ENCODE measurements around the gene CATSPER1. TPM values are rescaled to one million over a fixed set of nuclear protein-coding genes. Genes with fewer than 3 reads are reported as not detected.

Gene CATSPER1
- polyA plus RNA-seq, 1 of the 3 experiments (the other 2 are of a cell fraction) = 2.2 TPM

DNA sequence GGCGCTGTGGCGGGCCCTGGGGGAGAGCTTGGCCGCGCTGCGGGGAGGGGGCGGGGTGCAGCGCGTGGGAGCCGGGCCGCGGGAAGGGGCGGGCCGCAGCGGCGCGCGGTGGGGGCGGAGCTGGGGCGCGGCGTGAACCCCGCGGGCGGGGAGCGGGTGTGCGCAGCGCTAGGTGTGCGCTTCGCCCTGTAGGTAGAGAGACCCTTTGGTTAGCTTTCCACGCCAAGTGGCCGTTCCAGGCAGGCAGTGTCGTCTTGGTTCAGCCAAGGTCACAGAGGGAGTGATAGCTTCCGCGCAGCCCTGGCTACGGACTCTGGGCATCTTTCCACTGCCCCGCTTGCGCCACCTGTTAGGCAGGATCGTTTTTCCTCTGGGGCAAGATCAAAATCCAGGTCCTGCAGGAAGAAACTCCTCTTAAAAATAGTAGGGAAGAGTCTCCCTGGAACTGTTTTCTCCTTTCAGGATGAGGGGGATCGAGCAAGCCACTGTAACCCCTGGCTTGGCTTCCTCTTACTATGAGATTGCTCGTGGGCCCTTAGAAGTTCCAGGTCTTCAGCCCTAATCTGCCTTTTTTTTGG lies 23.5 kb downstream of the CATSPER1 start:
- H3F3A ChIP-seq (replicated peaks; ENCODE audit: insufficient read depth) = peaks cover 39% of the 10 kb centered on the region
- ChIA-PET POLR2A (interaction anchor here (0.5 to 2.0 kb wide), 6 partner anchors 36 to 143 kb away, joined by 5 to 11 read pairs (median 6); partner anchors contain the start of genes FIBP, MUS81, SART1 and SF3B2), CTCF (interaction anchor here (0.8 to 1.9 kb wide), 10 partner anchors 10 to 299 kb away, joined by 3 to 14 read pairs (median 4); no protein-coding TSS in a partner anchor)
- peaks cover 66% of the 10 kb centered on the region for H3K79me2 ChIP-seq (ENCODE audit: insufficient read depth)
- H3K9ac ChIP-seq = peak overlapping the region; percentile 95
- DNase-seq = no peak
- H3K27ac ChIP-seq (ENCODE audit: low read depth in 2 of 2, low read length in 1 of 2) = peak overlapping the region; percentile 98
- H2AFZ ChIP-seq (ENCODE audit: low read depth) = peak overlapping the region; percentile 84
- H3K9me3 ChIP-seq = no peaks in the 10 kb centered on the region
- H3K9me2 ChIP-seq = no peaks in the 10 kb centered on the region
- H3K36me3 ChIP-seq (replicated peaks in 1 of 2; ENCODE audit: control insufficient read depth in 1 of 2, insufficient read depth in 2 of 2, low read length in 1 of 2) = peaks cover 39 to 42% of the 10 kb centered on the region in 2 experiments
- H3K27me3 ChIP-seq (ENCODE audit: insufficient read depth) = no peaks in the 10 kb centered on the region
- H3K4me3 ChIP-seq (ENCODE audit: low read depth in 2 of 2, low read length in 1 of 2) = peak overlapping the region; percentile 95 to 99
- 3% methylated on average over 19 of the region's 40 CpGs for WGBS (ENCODE audit: low lambda C conversion rate)
- peak overlapping the region; percentile 96 for H3K4me2 ChIP-seq
- H4K20me1 ChIP-seq (ENCODE audit: insufficient read depth) = peaks cover 4% of the 10 kb centered on the region; the same call in 1 of the 2 replicates
- peaks cover 6 to 11% of the 10 kb centered on the region in 2 experiments; a peak in 3 of 4 replicates for H3K4me1 ChIP-seq (ENCODE audit: control insufficient read depth in 1 of 2, insufficient read depth in 2 of 2, low read depth in 1 of 2, low read length in 1 of 2)
- no peak for TF ChIP-seq MEF2A (IDR thresholded peaks at IDR 0.05; ENCODE audit: borderline replicate concordance, low read depth)
- TF ChIP-seq RCOR1 (IDR thresholded peaks at IDR 0.05; ENCODE audit: low read length) = no peak
- TF ChIP-seq, protein P1, sequence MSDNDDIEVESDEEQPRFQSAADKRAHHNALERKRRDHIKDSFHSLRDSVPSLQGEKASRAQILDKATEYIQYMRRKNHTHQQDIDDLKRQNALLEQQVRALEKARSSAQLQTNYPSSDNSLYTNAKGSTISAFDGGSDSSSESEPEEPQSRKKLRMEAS (IDR thresholded peaks at IDR 0.05; ENCODE audit: low read depth) = 0 out of 2 replicates have a peak, but pooled peaks have one; percentile 7
- TF ChIP-seq MXI1 (IDR thresholded peaks at IDR 0.05; ENCODE audit: low read depth, low read length) = peak; percentile 33
- TF ChIP-seq, protein P2, sequence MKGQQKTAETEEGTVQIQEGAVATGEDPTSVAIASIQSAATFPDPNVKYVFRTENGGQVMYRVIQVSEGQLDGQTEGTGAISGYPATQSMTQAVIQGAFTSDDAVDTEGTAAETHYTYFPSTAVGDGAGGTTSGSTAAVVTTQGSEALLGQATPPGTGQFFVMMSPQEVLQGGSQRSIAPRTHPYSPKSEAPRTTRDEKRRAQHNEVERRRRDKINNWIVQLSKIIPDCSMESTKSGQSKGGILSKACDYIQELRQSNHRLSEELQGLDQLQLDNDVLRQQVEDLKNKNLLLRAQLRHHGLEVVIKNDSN (IDR thresholded peaks at IDR 0.05; ENCODE audit: borderline replicate concordance, low read depth) = no peak
- peak; percentile 18; the same call in 1 of the 2 replicates for TF ChIP-seq NRF1 (IDR thresholded peaks at IDR 0.05; ENCODE audit: low read depth, low read length)
- TF ChIP-seq, protein P3, sequence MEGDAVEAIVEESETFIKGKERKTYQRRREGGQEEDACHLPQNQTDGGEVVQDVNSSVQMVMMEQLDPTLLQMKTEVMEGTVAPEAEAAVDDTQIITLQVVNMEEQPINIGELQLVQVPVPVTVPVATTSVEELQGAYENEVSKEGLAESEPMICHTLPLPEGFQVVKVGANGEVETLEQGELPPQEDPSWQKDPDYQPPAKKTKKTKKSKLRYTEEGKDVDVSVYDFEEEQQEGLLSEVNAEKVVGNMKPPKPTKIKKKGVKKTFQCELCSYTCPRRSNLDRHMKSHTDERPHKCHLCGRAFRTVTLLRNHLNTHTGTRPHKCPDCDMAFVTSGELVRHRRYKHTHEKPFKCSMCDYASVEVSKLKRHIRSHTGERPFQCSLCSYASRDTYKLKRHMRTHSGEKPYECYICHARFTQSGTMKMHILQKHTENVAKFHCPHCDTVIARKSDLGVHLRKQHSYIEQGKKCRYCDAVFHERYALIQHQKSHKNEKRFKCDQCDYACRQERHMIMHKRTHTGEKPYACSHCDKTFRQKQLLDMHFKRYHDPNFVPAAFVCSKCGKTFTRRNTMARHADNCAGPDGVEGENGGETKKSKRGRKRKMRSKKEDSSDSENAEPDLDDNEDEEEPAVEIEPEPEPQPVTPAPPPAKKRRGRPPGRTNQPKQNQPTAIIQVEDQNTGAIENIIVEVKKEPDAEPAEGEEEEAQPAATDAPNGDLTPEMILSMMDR (IDR thresholded peaks at IDR 0.05) = peak; percentile 15; the same call in 1 of the 2 replicates

DNA sequence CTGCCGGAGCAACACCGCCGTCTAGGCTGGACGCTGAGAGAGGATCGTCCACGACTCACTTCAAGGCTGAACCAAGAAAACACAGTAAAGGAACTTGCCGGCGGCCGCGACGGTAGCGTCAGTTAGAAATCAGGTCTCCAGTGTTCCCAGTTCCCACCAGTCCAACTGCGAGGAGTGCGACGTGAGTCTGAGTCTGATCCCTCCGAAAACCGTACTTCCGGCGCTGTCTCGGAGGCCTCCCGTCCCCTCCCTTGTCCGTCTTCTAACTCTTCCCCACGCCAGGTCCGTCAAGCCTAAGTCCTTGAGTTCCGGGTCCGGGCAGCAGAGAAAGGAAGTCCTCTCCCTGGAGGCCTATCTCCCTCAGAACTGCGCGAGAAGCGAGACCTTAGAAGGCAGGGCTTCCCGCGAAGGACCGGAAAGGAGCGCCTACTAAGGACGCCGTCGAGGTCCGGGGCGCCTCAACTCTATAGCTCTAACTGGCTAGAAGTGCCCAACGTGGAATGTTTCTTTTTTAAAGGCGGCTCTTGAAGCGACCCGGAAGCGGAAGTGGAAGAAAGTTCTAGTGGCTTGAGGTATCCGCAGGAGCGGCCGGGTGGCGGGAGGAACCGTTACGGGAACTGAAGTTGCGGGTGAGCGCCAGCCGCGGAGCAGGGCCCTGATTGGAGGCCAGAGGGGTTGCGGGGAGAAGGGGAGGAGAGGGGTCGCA lies 24.2 kb downstream of the CATSPER1 start, which contains the start of the genes BANF1 and EIF1AD:
Gene BANF1 (plus strand): TSS at position 562 of the 706 bp plus-strand sequence. CDS start 748 bp downstream, outside the sequence.
Gene EIF1AD (minus strand): TSS at position 216 of the 706 bp plus-strand sequence. CDS start 1,768 bp downstream, outside the sequence.
- H4K20me1 ChIP-seq (ENCODE audit: insufficient read depth) = peaks cover 4% of the 10 kb centered on the region; the same call in 1 of the 2 replicates
- peak within 1 kb of the TSS; percentile 96 for H3K4me2 ChIP-seq
- H3K4me3 ChIP-seq (ENCODE audit: low read depth in 2 of 2, low read length in 1 of 2) = peak within 1 kb of the TSS; percentile 95 to 99
- H3K9me3 ChIP-seq = no peaks in the 10 kb centered on the region
- peak within 1 kb of the TSS; percentile 95 for H3K9ac ChIP-seq
- H3K27ac ChIP-seq (ENCODE audit: low read depth in 2 of 2, low read length in 1 of 2) = peak within 1 kb of the TSS; percentile 98
- POLR2A ChIA-PET = interaction anchor here (0.5 to 2.0 kb wide), 6 partner anchors 36 to 142 kb away, joined by 5 to 11 read pairs (median 6); partner anchors contain the start of genes FIBP, MUS81, SART1 and SF3B2
- peaks cover 45 to 48% of the 10 kb centered on the region in 2 experiments for H3K36me3 ChIP-seq (replicated peaks in 1 of 2; ENCODE audit: control insufficient read depth in 1 of 2, insufficient read depth in 2 of 2, low read length in 1 of 2)
- H3K4me1 ChIP-seq (ENCODE audit: control insufficient read depth in 1 of 2, insufficient read depth in 2 of 2, low read depth in 1 of 2, low read length in 1 of 2) = peaks cover 6 to 11% of the 10 kb centered on the region in 2 experiments; a peak in 3 of 4 replicates
- peak within 1 kb of the TSS; percentile 87 for H2AFZ ChIP-seq (ENCODE audit: low read depth)
- peaks cover 39% of the 10 kb centered on the region for H3F3A ChIP-seq (replicated peaks; ENCODE audit: insufficient read depth)
- no peaks in the 10 kb centered on the region for H3K27me3 ChIP-seq (ENCODE audit: insufficient read depth)
- CTCF ChIA-PET = interaction anchor here (0.8 to 1.9 kb wide), 10 partner anchors 11 to 299 kb away, joined by 3 to 14 read pairs (median 4); no protein-coding TSS in a partner anchor
- peak; percentile 90 for DNase-seq
- no peaks in the 10 kb centered on the region for H3K9me2 ChIP-seq
- peaks cover 73% of the 10 kb centered on the region for H3K79me2 ChIP-seq (ENCODE audit: insufficient read depth)
- 1% methylated on average over 50 of the region's 55 CpGs for WGBS (ENCODE audit: low lambda C conversion rate)
- TF ChIP-seq RXRA (IDR thresholded peaks at IDR 0.05; ENCODE audit: borderline replicate concordance, low read depth) (0 out of 2 replicates have a peak, but pooled peaks have one; percentile 14), CHD2 (IDR thresholded peaks at IDR 0.05; ENCODE audit: low read length, partially characterized antibody) (peak; percentile 98), FOXJ3 (CRISPR knock-in tag; IDR thresholded peaks at IDR 0.05) (no peak), RFX5 (IDR thresholded peaks at IDR 0.05; ENCODE audit: low read length) (no peak), EP300 (IDR thresholded peaks at IDR 0.05; ENCODE audit: borderline replicate concordance in 1 of 2, low read depth in 1 of 2, low read length in 1 of 2) (peak; percentile 2 to 42; a peak in 1 of 4 replicates), TCF12 (IDR thresholded peaks at IDR 0.05) (peak; percentile 26; the same call in 1 of the 2 replicates), EZH2phosphoT487 (IDR thresholded peaks at IDR 0.05; ENCODE audit: borderline replicate concordance, low read depth) (no peak), SIN3A (IDR thresholded peaks at IDR 0.05; ENCODE audit: borderline replicate concordance, low read depth, low read length) (peak; percentile 88), GABPA (IDR thresholded peaks at IDR 0.05; ENCODE audit: low read depth) (peak; percentile 94), MXI1 (IDR thresholded peaks at IDR 0.05; ENCODE audit: low read depth, low read length) (peak; percentile 65), FOSL2 (IDR thresholded peaks at IDR 0.05; ENCODE audit: borderline replicate concordance, low read depth) (no peak; the same call in 1 of the 2 replicates), POLR2AphosphoS5 (IDR thresholded peaks at IDR 0.05; ENCODE audit: low read depth, low read length) (peak; percentile 74), RAD21 (IDR thresholded peaks at IDR 0.05; ENCODE audit: low read length) (no peak), NFIC (IDR thresholded peaks at IDR 0.05; ENCODE audit: borderline replicate concordance) (peak; percentile 29; the same call in 1 of the 2 replicates), NRF1 (IDR thresholded peaks at IDR 0.05; ENCODE audit: low read depth, low read length) (no peak), YY1 (IDR thresholded peaks at IDR 0.05; ENCODE audit: low read depth) (0 out of 2 replicates have a peak, but pooled peaks have one; percentile 68), RCOR1 (IDR thresholded peaks at IDR 0.05; ENCODE audit: low read length) (no peak; the same call in 1 of the 2 replicates)

Data from SK-N-SH (cell line).